Tibial nerve (tissue), 3 donors: ENCODE measurements around the gene STRADA.

Experiments
- EP300 ChIP-seq, 2 donors: sonication (generic); formaldehyde crosslinking; IDR thresholded peaks; one replicate each; pipeline ENCODE4 v1.6.1; 2017; ENCODE audit warnings: antibody characterized with exemption in 2 of 2, mild to moderate bottlenecking in 1 of 2
- POLR2A ChIP-seq, 2 donors: fragments of 450-650 bp; IDR thresholded peaks; one replicate each; pipeline ENCODE4 v1.6.1; 2017; ENCODE audit warnings: antibody characterized with exemption in 2 of 2, mild to moderate bottlenecking in 2 of 2, moderate library complexity in 2 of 2

DNA sequence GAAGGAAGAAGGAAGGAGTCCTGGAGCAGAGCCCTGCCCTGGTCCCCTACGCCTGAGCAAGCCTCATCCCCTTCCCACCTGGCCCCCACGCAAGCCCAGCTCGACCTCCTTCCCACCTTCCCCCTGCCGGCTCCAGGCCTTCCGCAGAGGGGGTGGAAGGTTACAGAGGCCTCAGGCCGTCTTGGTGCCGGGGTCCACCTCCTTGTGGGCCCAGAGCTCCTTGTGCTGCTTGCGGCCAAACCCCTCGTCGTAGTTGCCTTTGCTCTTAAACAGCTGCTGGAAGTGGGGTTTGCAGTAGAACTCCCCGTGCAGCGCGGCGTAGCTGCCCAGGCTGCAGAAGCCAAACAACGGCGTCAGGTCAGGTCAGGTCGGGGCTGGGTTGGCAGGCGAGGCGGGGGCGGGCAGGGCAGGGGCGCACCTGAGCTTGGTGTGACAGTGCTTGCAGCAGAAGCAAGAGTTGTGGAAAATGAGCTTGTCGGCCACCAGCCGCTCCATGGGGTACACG, 43.2 kb downstream of the STRADA start:
- TF ChIP-seq POLR2A (IDR thresholded peaks at IDR 0.05): no peak
- no peak for TF ChIP-seq EP300 (IDR thresholded peaks at IDR 0.05)
